Peyer's patch (tissue), 4 donors: ENCODE data around the gene PI4KA. TPM values are rescaled to one million over a fixed set of nuclear protein-coding genes. Genes with fewer than 3 reads are reported as not detected.

Source experiments
- DNase-seq, 3 donors: peaks; one replicate each; pipeline ENCODE4 v3.0.0-alpha.2; 2017 to 2019
- H3K27ac ChIP-seq, 4 donors: fragments of 200-600 bp; sonication (generic); one replicate each; pipeline ENCODE4 v1.5.1; 2016 to 2019
- H3K27me3 ChIP-seq, 2 donors: fragments of 200-600 bp; sonication (generic); one replicate each; pipeline ENCODE4 v1.5.1; 2019
- H3K36me3 ChIP-seq, 3 donors: fragments of 200-600 bp; sonication (generic); one replicate each; pipeline ENCODE4 v1.5.1; 2016 to 2019
- H3K4me1 ChIP-seq, 4 donors: fragments of 200-600 bp; sonication (generic); one replicate each; pipeline ENCODE4 v1.5.1; 2016 to 2019
- H3K4me3 ChIP-seq, 4 donors: fragments of 200-600 bp; sonication (generic); 1 replicate in 3 of 4; 2 replicates in 1 of 4; pipeline ENCODE4 v1.5.1; 2016 to 2019; ENCODE audit warnings: mild to moderate bottlenecking in 1 of 4
- H3K9me3 ChIP-seq, 4 donors: fragments of 200-600 bp; sonication (generic); one replicate each; pipeline ENCODE4 v1.5.1; 2016 to 2019; ENCODE audit warnings: mild to moderate bottlenecking in 1 of 4
- POLR2A ChIP-seq, 2 donors: fragments of 450-650 bp; IDR thresholded peaks; one replicate each; pipeline ENCODE4 v1.5.1; 2017; ENCODE audit warnings: antibody characterized with exemption in 2 of 2, mild to moderate bottlenecking in 2 of 2, moderate library complexity in 2 of 2
- total RNA-seq, 4 donors: library from RNA; depleted of rRNA; stranded (reverse); fragments of >200 nt; gene quantifications; one replicate each; pipeline ENCODE4 v1.1.0, GENCODE V29; 2016
- TF ChIP-seq, protein P1 (sequence below), 6 experiments: fragments of 450-650 bp in 4 of 6; fragments of 200-600 bp in 2 of 6; sonication (generic) in 1 of 6; IDR thresholded peaks; one replicate each; pipeline ENCODE4 v1.5.1; 2017 to 2019; ENCODE audit warnings: antibody characterized with exemption in 6 of 6, mild to moderate bottlenecking in 3 of 6, moderate library complexity in 1 of 6

The PI4KA gene
- total RNA-seq, 4 donors from 2014 or later = 99.7 to 184 (median 161) TPM

GRCh38 chr22:20782596-20783299 lies 75.9 kb downstream of the PI4KA start:
- DNase-seq = no peak
- H3K4me3 ChIP-seq = no peak overlapping the region
- H3K36me3 ChIP-seq = peaks cover 0 to 29% (median 0%) of the 10 kb centered on the region in 3 donors
- no peaks in the 10 kb centered on the region for H3K27me3 ChIP-seq
- peaks cover 0 to 5% (median 2%) of the 10 kb centered on the region in 4 donors for H3K4me1 ChIP-seq
- H3K9me3 ChIP-seq = no peaks in the 10 kb centered on the region
- TF ChIP-seq, protein P1, sequence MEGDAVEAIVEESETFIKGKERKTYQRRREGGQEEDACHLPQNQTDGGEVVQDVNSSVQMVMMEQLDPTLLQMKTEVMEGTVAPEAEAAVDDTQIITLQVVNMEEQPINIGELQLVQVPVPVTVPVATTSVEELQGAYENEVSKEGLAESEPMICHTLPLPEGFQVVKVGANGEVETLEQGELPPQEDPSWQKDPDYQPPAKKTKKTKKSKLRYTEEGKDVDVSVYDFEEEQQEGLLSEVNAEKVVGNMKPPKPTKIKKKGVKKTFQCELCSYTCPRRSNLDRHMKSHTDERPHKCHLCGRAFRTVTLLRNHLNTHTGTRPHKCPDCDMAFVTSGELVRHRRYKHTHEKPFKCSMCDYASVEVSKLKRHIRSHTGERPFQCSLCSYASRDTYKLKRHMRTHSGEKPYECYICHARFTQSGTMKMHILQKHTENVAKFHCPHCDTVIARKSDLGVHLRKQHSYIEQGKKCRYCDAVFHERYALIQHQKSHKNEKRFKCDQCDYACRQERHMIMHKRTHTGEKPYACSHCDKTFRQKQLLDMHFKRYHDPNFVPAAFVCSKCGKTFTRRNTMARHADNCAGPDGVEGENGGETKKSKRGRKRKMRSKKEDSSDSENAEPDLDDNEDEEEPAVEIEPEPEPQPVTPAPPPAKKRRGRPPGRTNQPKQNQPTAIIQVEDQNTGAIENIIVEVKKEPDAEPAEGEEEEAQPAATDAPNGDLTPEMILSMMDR (IDR thresholded peaks at IDR 0.05) = no peak
- TF ChIP-seq POLR2A (IDR thresholded peaks at IDR 0.05) = no peak
- H3K27ac ChIP-seq = no peak overlapping the region

GRCh38 chr22:20782083-20782482 lies 76.5 kb downstream of the PI4KA start:
- H3K36me3 ChIP-seq = peaks cover 0 to 22% (median 0%) of the 10 kb centered on the region in 3 donors
- H3K9me3 ChIP-seq = no peaks in the 10 kb centered on the region
- no peak overlapping the region for H3K27ac ChIP-seq
- H3K4me3 ChIP-seq = no peak overlapping the region
- TF ChIP-seq POLR2A (IDR thresholded peaks at IDR 0.05) = no peak
- TF ChIP-seq, protein P1 (IDR thresholded peaks at IDR 0.05) = no peak
- H3K4me1 ChIP-seq = peaks cover 0 to 5% (median 2%) of the 10 kb centered on the region in 4 donors
- H3K27me3 ChIP-seq = no peaks in the 10 kb centered on the region
- DNase-seq = no peak

DNA sequence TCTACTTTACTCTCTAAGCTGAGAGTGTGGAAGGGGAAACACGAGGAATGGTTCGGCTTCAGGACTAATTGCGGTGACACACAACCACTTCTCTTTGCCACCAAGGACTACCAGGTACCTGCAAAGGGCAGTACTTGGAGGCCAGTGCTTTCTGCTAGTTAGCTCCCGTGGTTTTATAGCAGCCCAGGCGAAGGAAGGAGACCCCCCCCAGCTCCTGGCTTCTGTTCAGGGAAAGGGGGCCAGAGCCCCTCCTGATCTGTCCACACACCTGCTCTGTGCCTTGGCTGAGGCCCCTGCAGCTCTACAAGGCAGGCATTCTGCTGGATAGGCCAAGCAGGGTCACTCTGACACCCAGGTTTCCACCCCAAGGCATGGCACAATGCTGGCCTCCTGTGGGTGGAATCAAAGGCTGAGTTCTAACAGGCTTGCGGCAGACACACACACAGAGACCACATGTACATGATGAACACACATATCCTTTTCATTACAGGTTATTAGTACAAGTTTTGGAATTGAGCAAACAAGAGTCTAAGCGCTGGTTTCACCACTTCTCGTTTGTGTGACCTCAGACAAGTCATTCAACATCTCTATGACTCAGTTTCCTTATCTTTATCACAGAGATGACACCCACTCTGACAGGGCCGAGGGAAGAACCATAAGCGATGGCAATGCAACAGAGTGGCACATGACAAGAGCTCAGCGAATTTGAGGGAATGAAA lies 77.2 kb downstream of the PI4KA start:
- Histone ChIP-seq H3K27me3 (no peaks in the 10 kb centered on the region), H3K36me3 (peaks cover 0 to 17% (median 0%) of the 10 kb centered on the region in 3 donors), H3K9me3 (no peaks in the 10 kb centered on the region), H3K4me1 (peaks cover 0 to 5% (median 2%) of the 10 kb centered on the region in 4 donors), H3K27ac (no peak overlapping the region), H3K4me3 (no peak overlapping the region)
- DNase-seq = no peak
- TF ChIP-seq, protein P1 (IDR thresholded peaks at IDR 0.05) = no peak
- TF ChIP-seq POLR2A (IDR thresholded peaks at IDR 0.05) = no peak

DNA sequence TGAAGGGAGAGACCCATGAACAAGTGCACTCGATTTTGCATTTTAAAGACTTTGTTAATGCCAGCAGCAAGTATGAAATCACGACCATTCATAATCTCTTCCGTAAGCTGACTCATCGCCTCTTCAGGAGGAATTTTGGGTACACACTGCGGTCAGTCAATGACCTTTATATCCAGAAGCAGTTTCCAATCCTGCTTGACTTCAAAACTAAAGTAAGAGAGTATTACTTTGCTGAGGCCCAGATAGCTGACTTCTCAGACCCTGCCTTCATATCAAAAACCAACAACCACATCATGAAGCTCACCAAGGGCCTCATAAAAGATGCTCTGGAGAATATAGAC lies 78.8 kb downstream of the PI4KA start:
- Histone ChIP-seq H3K27ac (no peak overlapping the region), H3K36me3 (peaks cover 0 to 19% (median 0%) of the 10 kb centered on the region in 3 donors), H3K4me3 (no peak overlapping the region), H3K27me3 (no peaks in the 10 kb centered on the region), H3K4me1 (peaks cover 0 to 5% (median 2%) of the 10 kb centered on the region in 4 donors), H3K9me3 (no peaks in the 10 kb centered on the region)
- no peak for DNase-seq
- no peak for TF ChIP-seq POLR2A (IDR thresholded peaks at IDR 0.05)
- TF ChIP-seq, protein P1 (IDR thresholded peaks at IDR 0.05) = no peak

GRCh38 chr22:20779014-20779817 lies 79.4 kb downstream of the PI4KA start:
- Histone ChIP-seq H3K9me3 (no peaks in the 10 kb centered on the region), H3K4me3 (no peak overlapping the region), H3K4me1 (peaks cover 0 to 5% (median 2%) of the 10 kb centered on the region in 4 donors), H3K36me3 (peaks cover 0 to 23% (median 0%) of the 10 kb centered on the region in 3 donors), H3K27me3 (no peaks in the 10 kb centered on the region), H3K27ac (no peak overlapping the region)
- no peak for DNase-seq
- no peak for TF ChIP-seq POLR2A (IDR thresholded peaks at IDR 0.05)
- TF ChIP-seq, protein P1 (IDR thresholded peaks at IDR 0.05) = no peak
